Endothelial cell of umbilical vein (primary cell): ENCODE data around the gene TCP11. TPM values are rescaled to one million over a fixed set of nuclear protein-coding genes. Genes with fewer than 3 reads are reported as not detected.

Source experiments
- BruUV-seq: library from RNA; stranded (reverse); fragments of 400-500 nt; replicated peaks from 2 replicates; lab custom pipeline; 2021; lab: Mats Ljungman, UMichigan
- CTCF ChIA-PET: fragments of 300-600, 350-600 bp; sonication (Branson Sonifier 250); formaldehyde crosslinking; loops from one replicate; lab custom pipeline; 2021; ENCODE audit warnings: antibody characterized with exemption, inconsistent platforms; lab: Charles Lee
- POLR2A ChIA-PET: fragments of 300-600, 350-600 bp; sonication (Branson Sonifier 250); formaldehyde crosslinking; loops from one replicate; lab custom pipeline; 2021; ENCODE audit warnings: antibody characterized with exemption, inconsistent platforms; lab: Charles Lee
- DNase-seq: peaks from one replicate; pipeline ENCODE4 v3.0.0-alpha.2; 2011; ENCODE audit warnings: low read depth, low spot score
- FAIRE-seq: peaks from 2 replicates; lab custom pipeline; 2011; peaks lifted over from hg19 to GRCh38; lab: Jason Lieb, UNC
- H2AFZ ChIP-seq: 2 replicates; pipeline ENCODE4 v1.6.0; 2012; ENCODE audit warnings: low read depth, low read length, control low read depth, inconsistent platforms
- H3K27ac ChIP-seq: 2 replicates; pipeline ENCODE4 v1.5.1; 2011; ENCODE audit warnings: low read depth, mild to moderate bottlenecking, control low read depth, low read length, moderate library complexity; ENCODE audit not compliant: insufficient read depth
- H3K27me3 ChIP-seq, 2 experiments: 2 replicates each; pipeline versions ENCODE4 v1.6.0 to v1.6.1; 2011; ENCODE audit warnings: low read length in 2 of 2, mixed read lengths in 1 of 2; ENCODE audit not compliant: control insufficient read depth in 2 of 2, insufficient read depth in 2 of 2
- H3K36me3 ChIP-seq, 2 experiments: 2 replicates in 1 of 2; 3 replicates in 1 of 2; pipeline ENCODE4 v1.5.1; 2011; ENCODE audit warnings: low read length in 2 of 2, mild to moderate bottlenecking in 1 of 2, moderate library complexity in 1 of 2; ENCODE audit not compliant: control insufficient read depth in 2 of 2, insufficient read depth in 2 of 2; ENCODE audit errors: extremely low read depth in 1 of 2
- H3K4me1 ChIP-seq: 3 replicates; pipeline ENCODE4 v1.5.1; 2011; ENCODE audit warnings: mild to moderate bottlenecking, low read length; ENCODE audit not compliant: control insufficient read depth, insufficient read depth; ENCODE audit errors: extremely low read depth
- H3K4me2 ChIP-seq: 2 replicates; pipeline ENCODE4 v1.6.1; 2011; ENCODE audit warnings: low read length, control low read depth, mixed read lengths; ENCODE audit not compliant: insufficient read depth
- H3K4me3 ChIP-seq, 3 experiments: fragments of 200-600 bp in 1 of 3; sonication (generic), shearing (Covaris generic) in 1 of 3; replicated peaks in 1 of 3; 2 replicates each; pipeline ENCODE4 v1.5.1; 2011 to 2016; ENCODE audit warnings: control low read depth in 3 of 3, low read length in 3 of 3, mild to moderate bottlenecking in 2 of 3, inconsistent platforms in 1 of 3, low read depth in 1 of 3, moderate library complexity in 1 of 3; ENCODE audit not compliant: insufficient read depth in 1 of 3
- H3K79me2 ChIP-seq: 2 replicates; pipeline ENCODE4 v1.6.0; 2012; ENCODE audit warnings: low read length, inconsistent platforms; ENCODE audit not compliant: control insufficient read depth, insufficient read depth
- H3K9ac ChIP-seq: replicated peaks from 2 replicates; pipeline ENCODE3; 2011; ENCODE audit warnings: low read length, control low read depth; ENCODE audit not compliant: insufficient read depth; ENCODE audit errors: extremely low read depth
- H3K9me1 ChIP-seq: replicated peaks from 3 replicates; pipeline ENCODE4 v1.6.0; 2011; ENCODE audit warnings: mild to moderate bottlenecking, low read length; ENCODE audit not compliant: control insufficient read depth, insufficient read depth; ENCODE audit errors: extremely low read depth
- H3K9me3 ChIP-seq: replicated peaks from 2 replicates; pipeline ENCODE4 v1.5.1; 2012; ENCODE audit warnings: low read length, inconsistent platforms; ENCODE audit not compliant: control insufficient read depth, insufficient read depth
- H4K20me1 ChIP-seq: replicated peaks from 2 replicates; pipeline ENCODE3; 2011; ENCODE audit warnings: mild to moderate bottlenecking, low read length; ENCODE audit not compliant: control insufficient read depth, insufficient read depth; ENCODE audit errors: extremely low read depth
- CTCF ChIP-seq, 2 donors: IDR thresholded peaks; 1 replicate in 1 of 2; 2 replicates in 1 of 2; pipeline ENCODE4 v1.5.1; 2011; ENCODE audit warnings: low read length in 2 of 2, mild to moderate bottlenecking in 2 of 2, moderate library complexity in 2 of 2, control low read depth in 1 of 2, inconsistent platforms in 1 of 2, low read depth in 1 of 2; ENCODE audit not compliant: insufficient read depth in 1 of 2; ENCODE audit errors: extremely low read depth in 1 of 2
- EZH2 ChIP-seq: IDR thresholded peaks from 2 replicates; pipeline ENCODE4 v1.6.1; 2012; ENCODE audit warnings: borderline replicate concordance, low read depth, mild to moderate bottlenecking, moderate library complexity, low read length, inconsistent platforms; ENCODE audit not compliant: severe bottlenecking
- FOS ChIP-seq: IDR thresholded peaks from 2 replicates; pipeline ENCODE4 v1.6.1; 2011; ENCODE audit warnings: mild to moderate bottlenecking, low read length, moderate library complexity, borderline replicate concordance; ENCODE audit not compliant: insufficient read depth
- GATA2 ChIP-seq: IDR thresholded peaks from 2 replicates; pipeline ENCODE4 v1.7.0; 2011; ENCODE audit warnings: low read depth, mild to moderate bottlenecking, moderate library complexity, mixed read lengths, low read length; ENCODE audit not compliant: insufficient read length, insufficient read depth
- JUN ChIP-seq: IDR thresholded peaks from 2 replicates; pipeline ENCODE4 v1.6.1; 2011; ENCODE audit warnings: borderline replicate concordance, low read depth; ENCODE audit not compliant: insufficient read length, insufficient read depth
- MAX ChIP-seq: IDR thresholded peaks from 2 replicates; pipeline ENCODE4 v1.6.1; 2011; ENCODE audit not compliant: insufficient read depth, insufficient read length
- MYC ChIP-seq: IDR thresholded peaks from one replicate; pipeline ENCODE4 v1.6.1; 2011; ENCODE audit warnings: mild to moderate bottlenecking, low read depth, low read length
- POLR2A ChIP-seq: IDR thresholded peaks from 2 replicates; pipeline ENCODE4 v1.6.1; 2012; ENCODE audit warnings: low read depth, mild to moderate bottlenecking, control low read depth, low read length
- POLR2AphosphoS5 ChIP-seq: IDR thresholded peaks from 2 replicates; pipeline ENCODE4 v1.6.1; 2012; ENCODE audit warnings: low read depth, mild to moderate bottlenecking, control low read depth, low read length, moderate library complexity; ENCODE audit not compliant: insufficient read depth
- dilution Hi-C: fragments of 300-500 bp; cut with MboI; formaldehyde crosslinking; loops from one replicate; pipeline ENCODE4 v1.15.0; 2019; ENCODE audit warnings: low sequenced_read_pairs; ENCODE audit not compliant: extremely low pct_ligation_motif_present
- intact Hi-C: fragments of 100-400 bp; cut with micrococcal nuclease; formaldehyde crosslinking; loops from one replicate; pipeline ENCODE4 v1.10.0; 2022
- polyA plus RNA-seq, 4 experiments: library from polyadenylated mRNA; depleted of rRNA in 3 of 4; stranded (reverse) in 3 of 4; unstranded in 1 of 4; fragments of >200 nt; gene quantifications; 2 replicates each; pipeline versions ENCODE4 v1.2.1 to v1.2.3, GENCODE V29; 2011 to 2012; ENCODE audit warnings: missing spikeins in 1 of 4
- total RNA-seq: library from RNA; stranded (reverse); gene quantifications from 2 replicates; pipeline ENCODE4 v1.2.3, GENCODE V29; 2021

TCP11 gene
- total and polyA plus RNA-seq, 2 donors (not counting 3 experiments of a cell fraction or from before 2014, with no cell fraction given), result 0.18 TPM; not detected in 1

DNA sequence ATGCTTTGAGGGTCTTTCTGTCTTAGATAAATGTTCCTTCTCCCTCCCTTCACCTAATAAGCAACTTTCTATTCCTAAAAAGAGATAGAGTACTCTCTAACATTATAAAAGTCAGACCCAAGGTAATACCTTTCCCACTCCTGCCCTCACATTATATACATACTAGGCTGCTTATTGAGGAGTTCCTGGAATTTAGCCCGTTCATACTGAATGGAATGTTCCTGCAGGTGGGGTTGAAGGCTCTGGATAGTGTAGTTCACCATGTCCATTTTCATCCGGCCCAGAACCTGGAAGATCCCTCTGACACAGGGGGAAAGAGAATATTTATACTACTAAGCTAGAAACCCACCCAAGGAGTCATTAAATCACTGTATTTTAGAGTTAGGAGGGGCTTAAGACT lies 20.4 kb downstream of the TCP11 start:
- Histone ChIP-seq H4K20me1 (no peaks in the 10 kb centered on the region), H3K27me3 (no peaks in the 10 kb centered on the region), H3K4me1 (no peaks in the 10 kb centered on the region), H3K27ac (no peak overlapping the region), H3K9me3 (no peaks in the 10 kb centered on the region), H3K4me3 (no peak overlapping the region), H2AFZ (no peak overlapping the region), H3K36me3 (no peaks in the 10 kb centered on the region), H3K4me2 (no peak overlapping the region), H3K9me1 (no peaks in the 10 kb centered on the region), H3K79me2 (no peaks in the 10 kb centered on the region), H3K9ac (no peak overlapping the region)
- POLR2A ChIA-PET, result no interaction called here
- DNase-seq (no peak), FAIRE-seq (no peak)
- dilution Hi-C loops (no loop called here), intact Hi-C loops (no loop called here)
- CTCF ChIA-PET, result interaction anchor here (1.0 kb wide), 1 partner anchor 134 kb away, joined by 3 read pairs; no protein-coding TSS in a partner anchor
- no TSS peak for BruUV-seq
- TF ChIP-seq MAX (no peak), GATA2 (no peak), POLR2AphosphoS5 (no peak), POLR2A (no peak), FOS (no peak), JUN (no peak), CTCF (IDR thresholded peaks at IDR 0.05; ENCODE audit: extremely low read depth in 1 of 2, insufficient read depth in 1 of 2, low read depth in 1 of 2, low read length in 2 of 2) (no peak), MYC (no peak), EZH2 (no peak)
